TTC549 (cell line): ENCODE results near the gene DAPK2.
"Not testable (repeated sequence)": the region's sequence is repeated elsewhere in the genome, so short reads cannot be mapped to it uniquely, and the experiment has no call there.

ENCODE experiments used
- FAIRE-seq: peaks from 2 replicates; lab custom pipeline; 2012; peaks lifted over from hg19 to GRCh38; lab: Jason Lieb, UNC

DAPK2 gene

DNA sequence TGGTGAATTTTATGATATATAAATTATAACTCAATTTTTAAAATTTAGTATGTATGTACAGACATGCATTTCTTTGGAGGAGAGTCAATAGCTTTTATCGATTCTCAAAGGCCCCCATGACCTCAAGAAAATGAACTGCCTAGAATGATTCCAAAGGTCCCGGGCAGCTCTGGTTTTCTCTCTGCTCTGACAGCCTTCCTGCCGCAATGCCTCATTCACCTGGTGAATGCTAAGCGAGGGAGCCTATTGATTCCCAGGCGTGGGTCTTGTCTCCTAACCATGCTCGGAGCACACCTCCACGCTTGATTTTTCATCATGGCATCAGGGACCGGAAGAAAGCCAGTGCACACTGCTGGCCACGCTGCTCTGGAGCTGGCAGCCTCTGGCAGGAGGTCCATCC is 132.9 kb downstream of the DAPK2 start:
- FAIRE-seq: no peak

- no peak for FAIRE-seq
These were observed 134.1 kb downstream of the DAPK2 start for GRCh38 chr15:63912061-63912615.

- no peak for FAIRE-seq
These were observed 135.1 kb downstream of the DAPK2 start for GRCh38 chr15:63911160-63911559.

DNA sequence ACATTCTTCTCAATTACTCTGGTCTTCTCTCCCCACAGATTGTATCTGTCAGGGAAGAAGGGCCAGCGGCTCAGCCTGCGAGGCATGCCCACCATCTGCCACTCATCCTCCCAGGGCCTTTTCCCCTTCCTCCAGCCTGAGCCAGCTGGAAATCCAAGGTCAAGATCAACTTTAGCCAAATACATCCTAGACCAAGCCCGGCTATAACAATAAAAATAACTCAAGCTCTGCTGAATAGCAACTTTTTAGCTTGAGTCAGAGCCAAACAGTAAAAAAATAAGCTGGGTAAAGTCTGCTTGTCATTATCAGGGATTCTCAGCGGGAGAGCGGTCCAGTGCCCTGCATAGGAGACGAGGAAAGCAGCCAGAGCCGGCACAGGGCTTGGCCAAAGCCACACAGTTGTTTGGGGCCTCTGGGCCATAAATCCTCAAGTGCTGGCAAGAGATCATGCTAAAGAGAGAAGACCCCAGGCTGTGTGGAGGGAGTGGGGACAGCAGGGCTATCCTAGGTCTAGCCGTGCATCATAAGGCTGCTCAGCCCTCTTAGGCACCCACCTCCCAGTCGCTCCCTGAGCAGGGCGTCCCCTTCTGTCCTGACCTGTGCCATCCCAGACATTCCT is 136.4 kb downstream of the DAPK2 start:
- no peak for FAIRE-seq

DNA sequence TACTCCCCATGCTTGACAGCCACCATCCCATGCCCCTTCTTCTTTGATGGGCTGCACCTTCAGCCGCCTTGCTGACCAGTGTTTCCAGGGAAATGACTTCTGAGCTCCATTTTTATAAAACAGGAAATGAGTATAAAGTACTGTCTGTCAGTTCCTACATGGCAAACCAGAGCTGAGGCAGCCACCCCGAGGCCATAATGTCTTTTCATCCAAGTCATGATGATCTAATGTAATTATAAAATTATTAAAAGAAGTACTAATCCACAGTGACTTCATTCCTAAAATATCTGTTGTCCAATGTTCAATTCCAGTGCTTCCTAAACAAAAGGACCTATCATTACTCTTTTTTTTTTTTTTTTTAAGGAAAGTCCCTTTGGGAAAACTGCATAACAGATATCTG is 137.3 kb downstream of the DAPK2 start:
- FAIRE-seq: no peak

- FAIRE-seq: no peak
These were observed 138.0 kb downstream of the DAPK2 start for GRCh38 chr15:63908281-63908680.

DNA sequence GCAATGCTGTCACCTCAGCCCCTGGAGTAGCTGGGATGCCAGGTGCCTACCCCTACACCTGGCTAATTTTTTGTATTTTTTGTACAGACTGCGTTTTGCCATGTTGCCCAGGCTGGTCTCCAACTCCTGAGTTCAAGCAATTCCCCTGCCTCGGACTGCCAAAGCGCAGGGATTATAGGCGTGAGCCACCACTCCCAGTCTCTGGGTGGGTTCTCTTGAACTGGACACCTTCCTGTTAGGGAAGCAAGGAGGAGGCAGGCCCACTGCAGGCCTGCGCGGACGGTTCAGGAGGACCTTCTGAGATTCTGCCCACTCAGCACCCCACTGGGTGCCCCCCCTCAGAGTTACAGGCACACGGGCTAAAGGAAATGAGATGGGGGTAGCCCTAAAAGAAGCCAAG is 138.8 kb downstream of the DAPK2 start:
- no peak for FAIRE-seq

DNA sequence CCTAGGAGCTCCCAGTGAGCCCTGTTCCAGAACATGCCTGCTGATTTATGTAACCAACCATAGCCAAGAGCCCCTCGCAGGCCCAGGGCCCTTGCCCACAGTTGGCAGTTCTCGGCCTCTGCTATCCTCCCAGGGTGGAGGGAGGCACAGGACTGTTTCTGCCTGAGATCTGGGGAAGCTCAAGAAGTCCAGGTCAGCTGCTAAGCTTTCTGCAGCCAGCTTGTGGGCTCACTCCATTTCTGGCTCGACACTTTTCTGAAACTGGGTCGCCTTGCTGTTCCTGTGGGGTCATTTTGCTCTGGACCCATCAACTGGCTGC is 140.1 kb downstream of the DAPK2 start:
- no peak for FAIRE-seq

GRCh38 chr15:63905558-63906265 is 140.6 kb downstream of the DAPK2 start:
- no peak for FAIRE-seq

- no peak for FAIRE-seq
These were observed 141.2 kb downstream of the DAPK2 start for GRCh38 chr15:63905131-63905530.

DNA sequence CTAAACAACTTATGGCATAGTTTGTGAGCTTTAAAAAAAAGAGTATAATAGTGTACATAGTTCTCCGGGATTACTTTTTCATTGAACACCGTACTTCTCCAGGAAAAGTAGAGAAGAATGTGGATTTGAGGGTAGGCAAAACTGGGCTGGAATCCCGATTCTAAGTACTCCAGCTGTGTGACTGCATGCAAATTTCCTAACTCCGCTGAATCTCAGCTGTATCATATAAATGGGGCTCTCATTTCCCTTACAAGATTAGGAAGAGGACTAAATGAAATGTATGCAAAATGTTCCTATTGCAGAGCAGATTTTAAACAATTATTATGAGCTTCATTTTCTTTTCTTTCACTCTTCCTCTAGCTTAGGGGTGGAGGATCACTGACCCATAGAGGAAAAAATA is 142.2 kb downstream of the DAPK2 start:
- no peak for FAIRE-seq

DNA sequence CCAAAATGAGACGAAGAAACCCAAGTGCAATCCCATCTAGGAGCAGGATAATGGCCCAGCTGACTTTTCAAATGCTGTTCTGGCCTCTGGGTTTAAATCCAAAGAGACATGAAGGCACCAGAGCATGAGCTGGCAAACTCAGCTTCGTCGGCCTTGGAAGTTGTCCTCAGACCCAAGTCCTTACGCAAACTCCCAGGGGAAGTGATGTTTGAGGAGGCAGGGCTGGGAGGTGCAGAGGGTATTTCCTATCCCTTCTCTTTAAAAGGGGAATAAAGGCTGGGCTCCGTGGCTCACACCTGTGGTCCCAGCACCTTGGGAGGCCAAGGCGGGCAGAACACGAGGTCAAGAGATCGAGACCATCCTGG is 143.6 kb downstream of the DAPK2 start:
- FAIRE-seq: no peak

GRCh38 chr15:63901912-63902670 is 144.2 kb downstream of the DAPK2 start:
- FAIRE-seq: no peak

DNA sequence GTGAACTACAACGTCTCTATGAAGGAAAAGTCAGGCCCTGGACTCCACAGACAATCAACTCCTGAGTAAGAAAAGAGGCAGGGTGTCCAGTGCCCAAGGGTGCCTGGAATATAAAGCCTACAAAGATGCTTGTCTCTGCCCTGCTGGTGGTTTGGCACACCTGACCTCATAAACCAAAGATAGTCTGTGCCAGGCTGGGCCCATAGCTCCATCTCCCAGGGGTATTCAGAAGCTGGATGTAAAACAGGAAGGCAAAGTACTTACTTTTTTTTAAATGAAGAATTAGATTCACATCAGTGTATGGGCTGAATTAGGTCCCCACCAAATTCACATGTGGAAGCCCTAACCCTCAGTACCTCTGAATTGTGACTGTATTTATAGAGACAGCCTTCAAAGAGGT is 146.0 kb downstream of the DAPK2 start:
- no peak for FAIRE-seq

DNA sequence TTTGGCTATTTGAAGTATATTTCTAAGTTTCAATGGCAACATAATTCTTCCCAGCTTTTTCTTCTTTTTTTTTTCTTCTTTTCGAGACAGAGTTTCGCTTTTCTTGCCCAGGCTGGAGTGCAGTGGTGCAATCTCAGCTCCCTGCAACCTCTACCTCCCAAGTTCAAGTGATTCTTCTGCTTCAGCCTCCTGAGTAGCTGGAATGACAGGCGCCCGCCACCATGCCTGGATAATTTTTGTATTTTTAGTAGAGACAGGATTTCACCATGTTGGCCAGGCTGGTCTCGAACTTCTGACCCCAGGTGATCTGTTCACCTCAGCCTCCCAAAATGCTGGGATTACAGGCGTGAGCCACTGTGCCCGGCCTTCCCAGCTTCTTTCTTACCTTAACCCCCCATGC is 146.7 kb downstream of the DAPK2 start:
- FAIRE-seq: not testable (repeated sequence)

DNA sequence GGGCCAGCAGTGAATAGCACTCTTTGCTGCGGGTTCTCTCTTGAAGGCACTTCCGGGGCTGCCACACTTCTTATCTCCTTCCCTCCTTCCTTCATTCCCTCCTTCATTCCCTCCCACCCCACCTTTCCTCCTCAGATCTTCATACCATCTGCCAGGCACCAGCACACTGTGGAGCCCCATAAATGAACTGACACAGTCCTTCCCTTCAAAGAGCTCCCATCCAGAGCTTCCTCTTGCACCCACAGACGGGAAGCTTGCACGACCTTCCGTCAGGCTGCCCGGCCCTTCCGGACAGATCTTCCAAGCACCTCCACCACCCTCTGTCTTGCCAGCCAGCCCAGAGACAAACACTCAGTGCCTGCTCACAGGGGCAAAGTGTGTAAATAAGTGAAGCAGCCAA is 147.1 kb downstream of the DAPK2 start:
- no peak for FAIRE-seq

GRCh38 chr15:63896336-63897115 is 149.8 kb downstream of the DAPK2 start:
- no peak for FAIRE-seq

DNA sequence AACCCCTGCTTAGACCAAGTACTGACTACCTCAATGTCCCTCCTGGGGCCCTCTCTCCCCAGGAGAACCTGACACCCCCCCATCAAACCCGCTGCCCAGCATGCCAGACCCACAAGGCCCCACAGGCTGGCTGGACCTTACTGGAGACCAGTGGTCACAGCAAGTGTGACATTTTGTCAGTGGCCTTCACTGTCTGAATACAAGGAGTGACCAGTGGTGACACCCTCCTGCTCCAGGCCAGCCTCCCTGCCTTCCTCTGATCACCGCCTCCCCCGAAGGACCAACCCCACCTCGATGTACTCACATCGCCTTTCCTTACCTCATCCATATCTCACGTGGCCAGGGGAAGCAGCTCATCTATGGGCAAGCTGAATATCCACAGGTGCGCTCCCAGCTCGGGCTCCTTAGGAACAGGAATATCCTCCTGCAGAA is 150.5 kb downstream of the DAPK2 start:
- FAIRE-seq: no peak

- FAIRE-seq: no peak
These were observed 151.1 kb downstream of the DAPK2 start for GRCh38 chr15:63895194-63895593.

DNA sequence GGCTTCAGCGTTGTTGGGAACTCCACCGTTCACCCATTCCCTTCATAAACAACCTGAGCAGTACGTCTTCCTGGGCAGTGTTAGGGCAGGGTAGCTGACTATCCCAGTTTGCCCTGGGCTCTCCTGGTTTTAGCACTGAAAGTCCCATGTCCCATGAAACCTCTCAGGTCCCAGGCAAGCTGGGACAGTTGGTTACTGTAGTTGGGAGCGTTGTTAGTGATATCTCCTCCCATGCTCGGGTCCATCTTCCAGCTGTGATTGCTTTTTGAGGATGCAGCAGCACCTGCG is 151.7 kb downstream of the DAPK2 start:
- FAIRE-seq: no peak

- no peak for FAIRE-seq
These were observed 152.2 kb downstream of the DAPK2 start for GRCh38 chr15:63893866-63894661.
